SH-SY5Y (cell line): ENCODE measurements around the gene OASL.

Source experiments
- GATA2 ChIP-seq: IDR thresholded peaks from 2 replicates; pipeline ENCODE4 v1.6.1; 2011; ENCODE audit warnings: mild to moderate bottlenecking, low read depth, low read length
- GATA3 ChIP-seq: IDR thresholded peaks from 2 replicates; pipeline ENCODE4 v1.6.1; 2011; ENCODE audit warnings: low read depth, mild to moderate bottlenecking, low read length, moderate library complexity

DNA sequence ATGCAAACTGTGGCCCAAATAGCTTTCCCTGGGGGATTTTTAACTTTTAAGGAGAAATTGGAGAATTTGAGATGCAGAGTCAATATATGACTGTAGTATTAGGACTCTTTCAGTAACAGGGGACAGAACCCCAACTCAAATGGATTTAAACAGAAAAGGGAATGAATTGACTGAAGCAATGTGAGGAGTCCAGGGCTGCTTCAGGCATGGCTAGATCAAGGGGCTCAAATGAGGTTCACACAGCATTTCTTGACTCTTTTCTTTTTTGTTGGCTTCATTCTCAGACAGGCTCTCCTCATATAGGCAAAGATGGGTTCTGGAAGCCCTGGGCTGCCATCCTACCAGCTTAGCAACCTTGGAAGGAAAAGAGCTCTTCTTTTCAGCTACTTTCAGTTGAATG lies 47.1 kb downstream of the OASL start:
- TF ChIP-seq GATA2: no peak
- no peak for TF ChIP-seq GATA3
